Dendritic cell treated with granulocyte-macrophage colony-stimulating factor and Interleukin-4, amounts not matched to agents 40 ng/mL and 50 ng/mL, for 4 days (primary cell): ENCODE results near the gene CHSY1.
A peak's percentile ranks its signal among the peaks of the same experiment; 100 is the strongest.
"Not testable (repeated sequence)": the region's sequence is repeated elsewhere in the genome, so short reads cannot be mapped to it uniquely, and the experiment has no call there.

ENCODE experiments used
- H3K27ac Mint-ChIP-seq: one replicate; pipeline ENCODE4 v1.8.0; 2022; ENCODE audit warnings: mild to moderate bottlenecking, mixed read lengths
- H3K27me3 Mint-ChIP-seq: one replicate; pipeline ENCODE4 v1.8.0; 2022; ENCODE audit warnings: mild to moderate bottlenecking, mixed read lengths
- H3K36me3 Mint-ChIP-seq: one replicate; pipeline ENCODE4 v1.8.0; 2022; ENCODE audit warnings: low read depth, mixed read lengths
- H3K4me1 Mint-ChIP-seq: one replicate; pipeline ENCODE4 v1.8.0; 2022; ENCODE audit warnings: low read depth, mixed read lengths
- H3K4me3 Mint-ChIP-seq: one replicate; pipeline ENCODE4 v1.8.0; 2022; ENCODE audit warnings: mild to moderate bottlenecking, moderate library complexity, mixed read lengths
- H3K9me3 Mint-ChIP-seq: one replicate; pipeline ENCODE4 v1.8.0; 2022; ENCODE audit warnings: mixed read lengths
- intact Hi-C: fragments of 100-400 bp; cut with micrococcal nuclease; formaldehyde crosslinking; loops from one replicate; pipeline ENCODE4 v1.15.0; 2022

The CHSY1 gene

GRCh38 chr15:101251830-101252820 lies at the start of gene CHSY1:
Gene CHSY1, minus strand, starts transcription at chr15:101252048. Its CDS starts 592 bp downstream, at chr15:101251456.
- intact Hi-C loops, result loop anchor here (10.0 kb wide), 2 partner anchors 127 to 337 kb away; partner anchors contain the start of gene LRRK1
- Mint-ChIP-seq H3K27me3 (peaks cover 7% of the 10 kb centered on the region), H3K4me1 (peaks cover 41% of the 10 kb centered on the region), H3K9me3 (no peaks in the 10 kb centered on the region), H3K4me3 (peak within 1 kb of the TSS; percentile 97), H3K27ac (peak within 1 kb of the TSS; percentile 91), H3K36me3 (peaks cover 4% of the 10 kb centered on the region)

GRCh38 chr15:101296418-101297405 lies 44.9 kb upstream of the CHSY1 start:
- peak overlapping the region; percentile 85 for H3K4me3 Mint-ChIP-seq
- intact Hi-C loops, result no loop called here
- H3K27me3 Mint-ChIP-seq, result peaks cover 6% of the 10 kb centered on the region
- no peaks in the 10 kb centered on the region for H3K9me3 Mint-ChIP-seq
- peaks cover 14% of the 10 kb centered on the region for H3K4me1 Mint-ChIP-seq
- peaks cover 15% of the 10 kb centered on the region for H3K36me3 Mint-ChIP-seq
- H3K27ac Mint-ChIP-seq, result no peak overlapping the region

GRCh38 chr15:101295607-101296161 lies 43.8 kb upstream of the CHSY1 start:
- H3K4me1 Mint-ChIP-seq, result peaks cover 14% of the 10 kb centered on the region
- H3K36me3 Mint-ChIP-seq, result peaks cover 21% of the 10 kb centered on the region
- H3K27me3 Mint-ChIP-seq, result no peaks in the 10 kb centered on the region
- H3K4me3 Mint-ChIP-seq, result peak overlapping the region; percentile 85
- peak overlapping the region; percentile 83 for H3K27ac Mint-ChIP-seq
- no peaks in the 10 kb centered on the region for H3K9me3 Mint-ChIP-seq
- intact Hi-C loops, result loop anchor here (1.0 to 2.0 kb wide), 2 partner anchors 19 to 357 kb away; partner anchors contain the start of genes SELENOS and TM2D3

GRCh38 chr15:101294731-101295606 lies 43.1 kb upstream of the CHSY1 start, which contains the start of gene SNRPA1:
Gene SNRPA1, minus strand, starts transcription at chr15:101295248. Its CDS starts 70 bp downstream, at chr15:101295178.
- Mint-ChIP-seq H3K27ac (peak within 1 kb of the TSS; percentile 83), H3K36me3 (peaks cover 28% of the 10 kb centered on the region), H3K4me1 (peaks cover 14% of the 10 kb centered on the region), H3K27me3 (no peaks in the 10 kb centered on the region), H3K9me3 (no peaks in the 10 kb centered on the region), H3K4me3 (peak within 1 kb of the TSS; percentile 85)
- intact Hi-C loops, result loop anchor here (1.0 to 2.0 kb wide), 2 partner anchors 18 to 357 kb away; partner anchors contain the start of genes SELENOS and TM2D3

- intact Hi-C loops, result no loop called here
- no peaks in the 10 kb centered on the region for H3K9me3 Mint-ChIP-seq
- no peaks in the 10 kb centered on the region for H3K27me3 Mint-ChIP-seq
Measured at GRCh38 chr15:101293122-101293521, 41.3 kb upstream of the CHSY1 start.

GRCh38 chr15:101288905-101289513 lies 37.2 kb upstream of the CHSY1 start:
- no peaks in the 10 kb centered on the region for H3K9me3 Mint-ChIP-seq
- H3K27me3 Mint-ChIP-seq, result no peaks in the 10 kb centered on the region
- intact Hi-C loops, result no loop called here
- H3K4me3 Mint-ChIP-seq, result no peak overlapping the region
- H3K36me3 Mint-ChIP-seq, result peaks cover 68% of the 10 kb centered on the region
- H3K27ac Mint-ChIP-seq, result no peak overlapping the region
- H3K4me1 Mint-ChIP-seq, result peaks cover 18% of the 10 kb centered on the region

More at GRCh38 chr15:101293122-101293521, 41.3 kb upstream of the CHSY1 start:
- Mint-ChIP-seq H3K36me3 (peaks cover 46% of the 10 kb centered on the region), H3K4me1 (peaks cover 21% of the 10 kb centered on the region), H3K4me3 (peak overlapping the region; percentile 85), H3K27ac (peak overlapping the region; percentile 83)

GRCh38 chr15:101287342-101287741 lies 35.5 kb upstream of the CHSY1 start:
- not testable (repeated sequence) for H3K27ac Mint-ChIP-seq

GRCh38 chr15:101286471-101287114 lies 34.7 kb upstream of the CHSY1 start:
- Mint-ChIP-seq H3K27me3 (no peaks in the 10 kb centered on the region), H3K9me3 (no peaks in the 10 kb centered on the region), H3K27ac (no peak overlapping the region), H3K4me1 (peaks cover 8% of the 10 kb centered on the region), H3K36me3 (peaks cover 92% of the 10 kb centered on the region), H3K4me3 (no peak overlapping the region)
- intact Hi-C loops, result no loop called here

More at GRCh38 chr15:101287342-101287741, 35.5 kb upstream of the CHSY1 start:
- H3K9me3 Mint-ChIP-seq, intact Hi-C loops, H3K4me3 Mint-ChIP-seq, H3K27me3 Mint-ChIP-seq, H3K4me1 Mint-ChIP-seq: not testable (repeated sequence)
- H3K36me3 Mint-ChIP-seq, result peaks cover 84% of the 10 kb centered on the region

- Mint-ChIP-seq H3K4me3 (no peak overlapping the region), H3K4me1 (peaks cover 7% of the 10 kb centered on the region), H3K27ac (no peak overlapping the region), H3K36me3 (peaks cover 93% of the 10 kb centered on the region), H3K27me3 (no peaks in the 10 kb centered on the region), H3K9me3 (no peaks in the 10 kb centered on the region)
- intact Hi-C loops, result no loop called here
Measured at GRCh38 chr15:101283931-101284330, 32.1 kb upstream of the CHSY1 start.

- H3K9me3 Mint-ChIP-seq, result no peaks in the 10 kb centered on the region
- H3K4me1 Mint-ChIP-seq, result peaks cover 14% of the 10 kb centered on the region
- intact Hi-C loops, result no loop called here
- H3K36me3 Mint-ChIP-seq, result peaks cover 70% of the 10 kb centered on the region
- H3K27ac Mint-ChIP-seq, result no peak overlapping the region
- no peak overlapping the region for H3K4me3 Mint-ChIP-seq
- no peaks in the 10 kb centered on the region for H3K27me3 Mint-ChIP-seq
Measured at GRCh38 chr15:101280007-101280406, 28.2 kb upstream of the CHSY1 start.

- intact Hi-C loops, result loop anchor here (2.0 to 5.0 kb wide), 3 partner anchors 17 to 676 kb away; partner anchors contain the start of genes ASB7, LINS1, SNRPA1 and TARS3
- Mint-ChIP-seq H3K27ac (peak overlapping the region; percentile 89), H3K4me1 (peaks cover 14% of the 10 kb centered on the region), H3K4me3 (peak overlapping the region; percentile 97), H3K27me3 (no peaks in the 10 kb centered on the region), H3K9me3 (no peaks in the 10 kb centered on the region), H3K36me3 (peaks cover 70% of the 10 kb centered on the region)
Measured at GRCh38 chr15:101277943-101278564, 26.2 kb upstream of the CHSY1 start.
